HepG2 (cell line): ENCODE results near the gene TTLL12. TPM values are rescaled to one million over a fixed set of nuclear protein-coding genes. Genes with fewer than 3 reads are reported as not detected.

ENCODE experiments used
- ATAC-seq: fragments of 200-7000 bp; cut with Tn5 transposase; 3 replicates; pipeline ENCODE4 v1.9.1; 2020; ENCODE audit warnings: mild to moderate bottlenecking, moderate library complexity
- BruUV-seq: library from RNA; stranded (reverse); fragments of 400-500 nt; replicated peaks from 2 replicates; lab custom pipeline; 2021; lab: Mats Ljungman, UMichigan
- CTCF ChIA-PET: fragments of 300-600 bp; formaldehyde crosslinking; extraction: SDS; loops from one replicate; lab custom pipeline; 2021; ENCODE audit warnings: low total read pairs, inconsistent platforms, low intra/inter-chr PET ratio; lab: Yijun Ruan, JAX
- POLR2A ChIA-PET: fragments of 350-600 bp; sonication (Branson Sonifier 250); formaldehyde crosslinking; loops from one replicate; lab custom pipeline; 2020; ENCODE audit warnings: antibody characterized with exemption, inconsistent platforms; lab: Yijun Ruan, JAX
- DNase-seq: peaks from one replicate; pipeline ENCODE4 v3.0.0-alpha.2; 2015; ENCODE audit warnings: low spot score
- FAIRE-seq: peaks from 3 replicates; lab custom pipeline; 2011; peaks lifted over from hg19 to GRCh38; lab: Jason Lieb, UNC
- H2AFZ ChIP-seq: one replicate; pipeline ENCODE4 v1.6.1; 2011; ENCODE audit warnings: low read length, inconsistent platforms
- H3K27ac ChIP-seq: fragments of 300-600 bp; 3 replicates; pipeline ENCODE4 v1.8.0; 2011; ENCODE audit warnings: mixed run types, mild to moderate bottlenecking, mixed read lengths, low read length, inconsistent platforms; ENCODE audit not compliant: insufficient read depth; ENCODE audit errors: extremely low read length
- H3K27me3 ChIP-seq, 2 experiments: fragments of 200-600 bp in 1 of 2; 2 replicates in 1 of 2; 3 replicates in 1 of 2; pipeline versions ENCODE4 v1.6.0 to v1.8.0; 2011; ENCODE audit warnings: low read length in 2 of 2, mild to moderate bottlenecking in 2 of 2, moderate library complexity in 2 of 2, inconsistent platforms in 1 of 2; ENCODE audit not compliant: insufficient read depth in 2 of 2, control insufficient read depth in 1 of 2
- H3K36me3 ChIP-seq, 2 experiments: fragments of 200-600 bp in 1 of 2; replicated peaks in 1 of 2; 2 replicates in 1 of 2; 3 replicates in 1 of 2; pipeline versions ENCODE4 v1.5.1 to v1.8.0; 2011; ENCODE audit warnings: low read length in 2 of 2, inconsistent platforms in 1 of 2; ENCODE audit not compliant: insufficient read depth in 2 of 2, control insufficient read depth in 1 of 2
- H3K4me1 ChIP-seq: 2 replicates; pipeline ENCODE4 v1.5.1; 2012; ENCODE audit warnings: low read length, inconsistent platforms; ENCODE audit not compliant: insufficient read depth
- H3K4me2 ChIP-seq: 2 replicates; pipeline ENCODE4 v1.6.0; 2011; ENCODE audit warnings: low read depth, low read length, inconsistent platforms
- H3K4me3 ChIP-seq, 3 experiments: fragments of 200-600 bp in 1 of 3; sonication (generic), shearing (Covaris generic) in 1 of 3; replicated peaks in 1 of 3; 2 replicates each; pipeline ENCODE4 v1.5.1; 2011 to 2016; ENCODE audit warnings: low read length in 3 of 3, inconsistent platforms in 2 of 3, low read depth in 2 of 3, mild to moderate bottlenecking in 2 of 3, control low read depth in 1 of 3, mixed read lengths in 1 of 3; ENCODE audit not compliant: insufficient read depth in 1 of 3
- H3K79me2 ChIP-seq: one replicate; pipeline ENCODE4 v1.6.1; 2011; ENCODE audit warnings: low read length, inconsistent platforms; ENCODE audit not compliant: insufficient read depth
- H3K9ac ChIP-seq: 2 replicates; pipeline ENCODE4 v1.6.0; 2011; ENCODE audit warnings: mild to moderate bottlenecking, low read depth, low read length, inconsistent platforms; ENCODE audit not compliant: insufficient read depth
- H3K9me3 ChIP-seq: 2 replicates; pipeline ENCODE4 v1.5.1; 2012; ENCODE audit warnings: mild to moderate bottlenecking, low read length
- H4K20me1 ChIP-seq: 2 replicates; pipeline ENCODE4 v1.6.0; 2011; ENCODE audit warnings: inconsistent platforms, mild to moderate bottlenecking, low read length, moderate library complexity; ENCODE audit not compliant: insufficient read depth
- GATA4 ChIP-seq: sonication (generic); IDR thresholded peaks from 2 replicates; pipeline ENCODE4 v1.6.1; 2016; ENCODE audit warnings: antibody characterized with exemption, low read depth, borderline replicate concordance
- NAIF1 ChIP-seq: sonication (generic); formaldehyde crosslinking; IDR thresholded peaks from 2 replicates; pipeline ENCODE4 v1.5.0; 2020; ENCODE audit warnings: mild to moderate bottlenecking, missing genetic modification reagents, borderline replicate concordance
- NR1H2 ChIP-seq: sonication (generic); formaldehyde crosslinking; IDR thresholded peaks from 2 replicates; pipeline ENCODE4 v1.8.1; 2022; ENCODE audit warnings: low read depth, missing genetic modification reagents, borderline replicate concordance
- TGIF2 ChIP-seq: IDR thresholded peaks from 2 replicates; pipeline ENCODE4 v1.6.1; 2016; ENCODE audit warnings: control low read depth, missing compliant biosample characterization
- TIGD3 ChIP-seq: sonication (generic); formaldehyde crosslinking; IDR thresholded peaks from 2 replicates; pipeline ENCODE4 v1.5.1; 2020; ENCODE audit warnings: mild to moderate bottlenecking, missing genetic modification reagents, borderline replicate concordance
- ZNF234 ChIP-seq: sonication (generic); formaldehyde crosslinking; conservative IDR thresholded peaks from 2 replicates; pipeline ENCODE4 v1.5.1; 2020; ENCODE audit warnings: mild to moderate bottlenecking, missing genetic modification reagents
- ZNF737 ChIP-seq: sonication (generic); formaldehyde crosslinking; IDR thresholded peaks from 2 replicates; pipeline ENCODE4 v1.5.0; 2020; ENCODE audit warnings: missing genetic modification reagents, mild to moderate bottlenecking, borderline replicate concordance
- ZNF850 ChIP-seq: sonication (generic); formaldehyde crosslinking; conservative IDR thresholded peaks from 2 replicates; pipeline ENCODE4 v1.9.0; 2021; ENCODE audit warnings: mild to moderate bottlenecking, missing genetic modification reagents
- WGBS: methylation state at CpG from one replicate; pipeline ENCODE4 v1.1.6; 2017; ENCODE audit warnings: low lambda C conversion rate; 5-methylcytosine and 5-hydroxymethylcytosine counted together
- in situ Hi-C: cut with HindIII; loops from 2 replicates; pipeline ENCODE4 v1.10.0; 2017; ENCODE audit warnings: low pct_unique_long_range_greater_than_20kb; ENCODE audit not compliant: extremely low pct_ligation_motif_present
- intact Hi-C: fragments of 100-400 bp; cut with micrococcal nuclease; formaldehyde crosslinking; loops from one replicate; pipeline ENCODE4 v1.10.0; 2022; ENCODE audit not compliant: unreplicated experiment
- polyA plus RNA-seq, 8 experiments: library from polyadenylated mRNA; depleted of rRNA in 3 of 8; stranded (reverse) in 7 of 8; unstranded in 1 of 8; fragments of >200 nt; fragmentation: Illumina TruSeq in 4 of 8; extraction: Trizol in 4 of 8; gene quantifications; 2 replicates each; pipeline versions ENCODE4 v1.2.1 to v1.2.3, GENCODE V29; 2011 to 2016; ENCODE audit warnings: low read depth in 4 of 8, missing spikeins in 1 of 8, mixed read lengths in 1 of 8; ENCODE audit not compliant: insufficient read depth in 1 of 8
- total RNA-seq, 5 experiments: library from RNA; depleted of rRNA; stranded (reverse); fragments of >200 nt; fragmentation: Illumina TruSeq; extraction: Trizol; gene quantifications; 2 replicates each; pipeline ENCODE4 v1.2.3, GENCODE V29; 2016; ENCODE audit warnings: low read depth in 1 of 5
- TF ChIP-seq, protein P1 (sequence below): sonication (generic); formaldehyde crosslinking; IDR thresholded peaks from 2 replicates; pipeline ENCODE4 v1.8.0; 2022; ENCODE audit warnings: mild to moderate bottlenecking, missing genetic modification reagents, moderate library complexity
- TF ChIP-seq, protein P2 (sequence below): sonication (generic); formaldehyde crosslinking; IDR thresholded peaks from 2 replicates; pipeline ENCODE4 v1.5.0; 2020; ENCODE audit warnings: missing genetic modification reagents

TTLL12 gene
- total and polyA plus RNA-seq, 2 of the 13 experiments (the other 11 are each of a cell fraction or from before 2014, with no cell fraction given), result 11.9 to 38.1 TPM

GRCh38 chr22:43127166-43127908 lies 59.6 kb downstream of the TTLL12 start:
- FAIRE-seq (no peak), ATAC-seq (no peak), DNase-seq (no peak)
- peaks cover 0 to 7% of the 10 kb centered on the region in 2 experiments; a peak in 2 of 5 replicates for H3K36me3 ChIP-seq
- no peak overlapping the region for H3K9ac ChIP-seq
- TF ChIP-seq TGIF2 (CRISPR knock-in tag) (no peak), TIGD3 (no peak), ZNF737 (CRISPR knock-in tag) (no peak), NAIF1 (CRISPR knock-in tag) (no peak), GATA4 (no peak), ZNF850 (CRISPR knock-in tag) (no peak), ZNF234 (CRISPR knock-in tag) (no peak), NR1H2 (no peak)
- TF ChIP-seq, protein P1, sequence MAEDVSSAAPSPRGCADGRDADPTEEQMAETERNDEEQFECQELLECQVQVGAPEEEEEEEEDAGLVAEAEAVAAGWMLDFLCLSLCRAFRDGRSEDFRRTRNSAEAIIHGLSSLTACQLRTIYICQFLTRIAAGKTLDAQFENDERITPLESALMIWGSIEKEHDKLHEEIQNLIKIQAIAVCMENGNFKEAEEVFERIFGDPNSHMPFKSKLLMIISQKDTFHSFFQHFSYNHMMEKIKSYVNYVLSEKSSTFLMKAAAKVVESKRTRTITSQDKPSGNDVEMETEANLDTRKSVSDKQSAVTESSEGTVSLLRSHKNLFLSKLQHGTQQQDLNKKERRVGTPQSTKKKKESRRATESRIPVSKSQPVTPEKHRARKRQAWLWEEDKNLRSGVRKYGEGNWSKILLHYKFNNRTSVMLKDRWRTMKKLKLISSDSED, result no peak
- TF ChIP-seq, protein P2, sequence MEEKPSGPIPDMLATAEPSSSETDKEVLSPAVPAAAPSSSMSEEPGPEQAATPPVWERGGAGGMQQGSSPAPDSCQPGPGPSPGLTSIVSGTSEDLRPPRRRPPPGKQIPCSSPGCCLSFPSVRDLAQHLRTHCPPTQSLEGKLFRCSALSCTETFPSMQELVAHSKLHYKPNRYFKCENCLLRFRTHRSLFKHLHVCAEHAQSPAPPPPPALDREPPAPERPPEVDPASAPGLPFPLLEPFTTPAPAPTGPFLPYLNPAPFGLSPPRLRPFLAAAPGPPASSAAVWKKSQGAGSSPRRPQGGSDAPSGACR (CRISPR knock-in tag), result no peak
- no peak overlapping the region for H2AFZ ChIP-seq
- TSS peak; percentile 69 for BruUV-seq
- H3K4me1 ChIP-seq, result peaks cover 31% of the 10 kb centered on the region
- in situ Hi-C loops, result no loop called here
- no peak overlapping the region; a peak in 1 of 6 replicates for H3K4me3 ChIP-seq
- H4K20me1 ChIP-seq, result no peaks in the 10 kb centered on the region
- no peak overlapping the region for H3K27ac ChIP-seq
- intact Hi-C loops, result loop anchor here (2.0 to 5.0 kb wide), 2 partner anchors 17 to 35 kb away; partner anchors contain the start of gene BIK
- H3K79me2 ChIP-seq, result no peaks in the 10 kb centered on the region
- no peaks in the 10 kb centered on the region for H3K9me3 ChIP-seq
- ChIA-PET POLR2A (interaction anchor here (0.8 to 2.0 kb wide), 4 partner anchors 15 to 60 kb away, joined by 3 to 13 read pairs (median 4); partner anchors contain the start of genes MCAT and TTLL12), CTCF (no interaction called here)
- H3K4me2 ChIP-seq, result peak overlapping the region; percentile 19; the same call in 1 of the 2 replicates
- 71% methylated on average over 8 of the region's 17 CpGs for WGBS
- no peaks in the 10 kb centered on the region for H3K27me3 ChIP-seq
